ENCODE measurements around the gene GORAB.

DNA sequence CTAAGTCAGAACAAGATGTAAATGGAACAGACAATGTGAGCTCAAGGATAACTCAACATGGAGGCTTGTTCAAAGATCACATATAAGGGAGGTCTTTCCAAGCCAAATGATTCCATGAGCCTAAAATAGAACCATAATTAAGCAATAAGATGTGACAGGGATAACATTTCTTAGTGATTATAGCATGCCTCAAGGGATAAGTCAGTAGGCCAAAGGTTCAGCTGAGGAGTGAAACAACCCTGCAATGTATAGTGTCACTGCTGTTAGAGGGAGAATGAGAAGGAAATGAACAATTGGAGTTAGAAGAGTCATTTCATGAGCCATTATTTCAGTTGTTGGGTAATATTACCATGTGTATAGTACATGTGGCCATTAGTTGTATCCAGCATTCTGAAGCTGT is 25.0 kb downstream of the GORAB start:
- TF ChIP-seq, protein P1, sequence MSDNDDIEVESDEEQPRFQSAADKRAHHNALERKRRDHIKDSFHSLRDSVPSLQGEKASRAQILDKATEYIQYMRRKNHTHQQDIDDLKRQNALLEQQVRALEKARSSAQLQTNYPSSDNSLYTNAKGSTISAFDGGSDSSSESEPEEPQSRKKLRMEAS (IDR thresholded peaks at IDR 0.05; ENCODE audit: insufficient read depth, insufficient read length) = no peak
- TF ChIP-seq, protein P2, sequence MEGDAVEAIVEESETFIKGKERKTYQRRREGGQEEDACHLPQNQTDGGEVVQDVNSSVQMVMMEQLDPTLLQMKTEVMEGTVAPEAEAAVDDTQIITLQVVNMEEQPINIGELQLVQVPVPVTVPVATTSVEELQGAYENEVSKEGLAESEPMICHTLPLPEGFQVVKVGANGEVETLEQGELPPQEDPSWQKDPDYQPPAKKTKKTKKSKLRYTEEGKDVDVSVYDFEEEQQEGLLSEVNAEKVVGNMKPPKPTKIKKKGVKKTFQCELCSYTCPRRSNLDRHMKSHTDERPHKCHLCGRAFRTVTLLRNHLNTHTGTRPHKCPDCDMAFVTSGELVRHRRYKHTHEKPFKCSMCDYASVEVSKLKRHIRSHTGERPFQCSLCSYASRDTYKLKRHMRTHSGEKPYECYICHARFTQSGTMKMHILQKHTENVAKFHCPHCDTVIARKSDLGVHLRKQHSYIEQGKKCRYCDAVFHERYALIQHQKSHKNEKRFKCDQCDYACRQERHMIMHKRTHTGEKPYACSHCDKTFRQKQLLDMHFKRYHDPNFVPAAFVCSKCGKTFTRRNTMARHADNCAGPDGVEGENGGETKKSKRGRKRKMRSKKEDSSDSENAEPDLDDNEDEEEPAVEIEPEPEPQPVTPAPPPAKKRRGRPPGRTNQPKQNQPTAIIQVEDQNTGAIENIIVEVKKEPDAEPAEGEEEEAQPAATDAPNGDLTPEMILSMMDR (IDR thresholded peaks at IDR 0.05; ENCODE audit: extremely low read depth in 1 of 2, insufficient read depth in 1 of 2, low read depth in 1 of 2, low read length in 2 of 2) = no peak
- TF ChIP-seq POLR2A (IDR thresholded peaks at IDR 0.05; ENCODE audit: low read depth, low read length) (no peak), POLR2AphosphoS5 (IDR thresholded peaks at IDR 0.05; ENCODE audit: insufficient read depth, low read depth, low read length) (no peak), JUN (IDR thresholded peaks at IDR 0.05; ENCODE audit: borderline replicate concordance, insufficient read depth, insufficient read length, low read depth) (no peak), FOS (IDR thresholded peaks at IDR 0.05; ENCODE audit: borderline replicate concordance, insufficient read depth, low read length) (no peak), EZH2 (IDR thresholded peaks at IDR 0.05; ENCODE audit: borderline replicate concordance, low read depth, low read length, severe bottlenecking) (no peak)

All from endothelial cell of umbilical vein (primary cell).